Activated naive CD8-positive, alpha-beta T cell treated with anti-CD3 and anti-CD28 coated beads, Interleukin-2, amount 50 U/mL, for 16 hours (primary cell): Measurements from ENCODE around the gene GPATCH3.
"Not testable (repeated sequence)": the region's sequence is repeated elsewhere in the genome, so short reads cannot be mapped to it uniquely, and the experiment has no call there.

Source experiments
- DNase-seq: peaks from one replicate; pipeline ENCODE4 v3.0.0-alpha.2; 2020; ENCODE audit warnings: low read depth, low spot score

The GPATCH3 gene, protein sequence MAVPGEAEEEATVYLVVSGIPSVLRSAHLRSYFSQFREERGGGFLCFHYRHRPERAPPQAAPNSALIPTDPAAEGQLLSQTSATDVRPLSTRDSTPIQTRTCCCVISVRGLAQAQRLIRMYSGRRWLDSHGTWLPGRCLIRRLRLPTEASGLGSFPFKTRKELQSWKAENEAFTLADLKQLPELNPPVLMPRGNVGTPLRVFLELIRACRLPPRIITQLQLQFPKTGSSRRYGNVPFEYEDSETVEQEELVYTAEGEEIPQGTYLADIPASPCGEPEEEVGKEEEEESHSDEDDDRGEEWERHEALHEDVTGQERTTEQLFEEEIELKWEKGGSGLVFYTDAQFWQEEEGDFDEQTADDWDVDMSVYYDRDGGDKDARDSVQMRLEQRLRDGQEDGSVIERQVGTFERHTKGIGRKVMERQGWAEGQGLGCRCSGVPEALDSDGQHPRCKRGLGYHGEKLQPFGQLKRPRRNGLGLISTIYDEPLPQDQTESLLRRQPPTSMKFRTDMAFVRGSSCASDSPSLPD

GRCh38 chr1:26900001-26900814, at the start of gene GPATCH3:
GPATCH3 (minus strand) TSS chr1:26900467; CDS start chr1:26900442, 25 bp downstream.
- peak; percentile 77 for DNase-seq

GRCh38 chr1:26949926-26950319, 49.7 kb upstream of the GPATCH3 start:
- no peak for DNase-seq

DNA sequence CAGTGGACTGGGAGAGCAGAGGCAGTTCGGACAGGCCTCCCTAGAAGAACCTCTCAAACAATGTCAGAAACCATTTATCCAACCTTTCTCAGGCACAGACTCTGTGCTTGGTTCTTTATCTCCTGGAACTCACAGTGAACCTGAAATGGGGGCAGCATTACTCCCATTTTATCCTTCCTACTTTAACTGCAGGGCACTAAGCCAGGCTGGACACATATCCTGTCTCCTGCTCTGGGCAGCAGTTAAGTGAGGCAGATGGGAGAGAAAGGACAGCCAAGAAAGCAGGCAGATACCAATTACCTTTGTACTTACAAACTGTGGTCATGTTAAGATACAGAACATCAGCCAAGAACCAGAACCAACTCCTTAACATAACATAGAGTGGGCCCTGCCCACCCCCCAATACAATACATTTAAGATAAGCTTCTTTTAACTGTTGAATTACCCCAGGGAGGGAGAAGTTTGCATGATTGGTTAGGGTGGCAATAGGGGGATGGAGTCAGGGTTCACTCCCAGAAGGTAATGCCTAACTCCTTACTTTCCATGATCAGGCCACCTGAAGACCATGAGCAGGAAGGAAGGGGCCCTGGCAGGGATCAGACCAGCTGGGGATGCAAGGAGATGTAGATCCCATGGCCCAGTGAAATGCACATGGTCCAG, 49.1 kb upstream of the GPATCH3 start:
- DNase-seq: no peak

DNA sequence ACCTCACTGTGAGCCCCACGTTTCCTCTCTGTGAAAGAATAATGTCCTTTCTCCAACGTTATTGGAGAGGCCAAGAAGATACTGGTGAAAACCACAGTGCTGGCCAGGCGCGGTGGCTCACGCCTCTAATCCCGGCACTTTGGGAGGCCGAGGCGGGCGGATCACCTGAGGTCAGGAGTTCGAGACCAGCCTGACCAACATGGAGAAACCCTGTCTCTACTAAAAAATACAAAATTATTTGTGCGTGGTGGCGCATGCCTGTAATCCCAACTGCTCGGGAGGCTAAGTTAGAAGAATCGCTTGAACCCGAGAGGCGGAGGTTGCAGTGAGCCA, 48.4 kb upstream of the GPATCH3 start:
- DNase-seq: not testable (repeated sequence)

- DNase-seq: no peak
Measured at GRCh38 chr1:26946270-26946669, 46.0 kb upstream of the GPATCH3 start.

DNA sequence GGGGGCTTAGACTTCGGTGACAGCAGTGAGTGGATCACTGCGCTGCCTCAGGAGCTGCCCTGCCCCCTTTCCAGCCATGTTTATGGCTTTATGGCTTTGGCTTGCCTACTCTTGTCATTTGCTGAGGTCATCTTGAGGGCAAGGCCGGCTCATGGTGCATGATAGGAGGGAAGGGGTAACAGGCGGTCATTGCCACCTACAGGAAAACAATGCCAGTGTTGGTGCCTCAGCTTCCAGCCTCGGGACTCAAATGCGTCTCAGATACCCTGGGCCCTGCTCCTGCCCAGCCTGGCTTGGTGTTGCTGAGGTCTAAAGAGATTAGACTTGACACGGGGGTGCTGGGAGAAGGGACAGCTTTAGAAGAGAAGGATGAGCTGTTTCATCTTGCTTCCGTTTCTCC, 45.5 kb upstream of the GPATCH3 start:
- no peak for DNase-seq

DNA sequence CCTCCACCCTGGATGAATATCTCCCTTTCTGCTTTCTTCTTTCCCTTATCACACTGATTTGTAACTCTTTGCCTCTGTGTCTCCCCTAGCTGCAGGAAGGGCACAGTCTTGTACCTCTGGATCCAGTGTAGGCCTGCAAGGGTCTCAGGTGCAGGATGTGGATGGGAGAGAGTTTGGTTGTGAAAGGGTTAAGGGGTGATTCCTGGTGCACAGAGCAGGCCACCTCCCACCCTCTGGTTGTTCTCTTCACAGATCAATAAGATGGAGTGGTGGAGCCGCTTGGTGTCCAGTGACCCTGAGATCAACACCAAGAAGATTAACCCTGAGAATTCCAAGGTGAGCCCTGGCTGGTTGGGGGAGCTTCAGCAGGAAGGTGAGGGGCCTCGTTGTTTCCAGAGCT, 44.9 kb upstream of the GPATCH3 start:
- no peak for DNase-seq

GRCh38 chr1:26942656-26943055, 42.4 kb upstream of the GPATCH3 start:
- no peak for DNase-seq

DNA sequence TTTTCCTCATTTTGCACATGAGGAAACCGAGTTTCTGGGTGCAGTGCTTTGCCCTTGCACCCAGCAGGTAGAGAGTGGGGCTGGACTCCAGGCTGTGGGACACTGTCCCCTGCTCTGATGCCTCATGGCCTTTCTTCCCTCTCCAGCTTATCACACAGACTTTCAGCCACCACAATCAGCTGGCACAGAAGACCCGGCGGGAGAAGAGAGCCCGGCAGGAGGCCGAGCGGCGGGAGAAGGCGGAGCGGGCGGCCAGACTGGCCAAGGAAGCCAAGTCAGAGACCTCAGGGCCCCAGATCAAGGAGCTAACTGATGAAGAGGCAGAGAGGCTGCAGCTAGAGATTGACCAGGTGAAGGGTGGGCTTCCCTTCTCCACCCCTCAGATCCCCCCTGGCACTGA, 41.0 kb upstream of the GPATCH3 start:
- no peak for DNase-seq

DNA sequence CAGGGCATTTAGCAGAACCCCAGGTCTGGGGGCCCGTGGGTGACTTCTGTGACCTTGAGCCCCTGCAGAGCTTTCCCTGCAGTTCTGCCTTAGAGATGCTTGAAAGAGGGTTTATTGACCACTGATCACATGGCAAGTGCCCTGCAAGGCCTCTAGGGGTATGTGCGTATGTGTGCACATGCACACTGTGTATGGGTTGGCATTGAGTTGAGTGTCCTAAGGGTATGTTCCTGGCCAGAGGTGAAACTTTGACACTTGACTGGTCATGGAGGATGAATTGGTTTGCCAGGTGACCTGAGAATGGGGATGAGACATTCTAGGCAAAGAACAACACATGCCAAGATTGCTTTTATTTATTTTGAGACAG, 38.4 kb upstream of the GPATCH3 start:
- no peak for DNase-seq

DNA sequence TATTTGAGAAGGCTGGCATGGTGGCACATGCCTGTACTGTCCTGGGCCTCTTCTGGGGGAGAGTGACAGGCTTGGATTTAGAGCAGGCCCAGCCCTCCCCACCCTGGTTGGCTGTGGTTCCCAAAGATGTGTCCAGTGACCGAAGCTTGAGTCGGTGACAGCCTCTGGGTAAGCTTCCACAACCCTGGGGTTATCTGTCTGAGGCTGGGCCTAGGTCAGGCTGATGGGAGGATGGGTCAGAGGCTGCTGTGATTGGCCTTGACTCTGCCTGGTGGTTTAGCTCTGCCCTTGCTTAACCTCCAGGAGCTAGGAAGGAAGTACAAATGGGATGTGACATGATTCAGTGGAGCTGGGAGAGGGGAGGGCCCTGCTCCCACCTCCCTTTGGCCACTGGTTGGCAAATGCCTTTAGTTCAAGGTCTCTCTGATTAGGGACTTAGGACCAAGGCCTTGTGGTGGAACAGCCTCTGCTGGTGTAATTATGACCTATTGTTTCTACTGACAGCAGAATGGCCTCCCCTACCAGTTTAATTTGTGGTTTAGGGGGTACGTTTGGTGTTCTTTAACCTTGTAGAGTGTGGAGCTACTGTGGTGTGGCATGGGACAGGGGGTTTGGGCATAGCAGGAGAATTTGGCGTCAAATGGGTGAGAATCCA, 37.9 kb upstream of the GPATCH3 start:
- no peak for DNase-seq

- no peak for DNase-seq
Measured at GRCh38 chr1:26936823-26937222, 36.6 kb upstream of the GPATCH3 start.

DNA sequence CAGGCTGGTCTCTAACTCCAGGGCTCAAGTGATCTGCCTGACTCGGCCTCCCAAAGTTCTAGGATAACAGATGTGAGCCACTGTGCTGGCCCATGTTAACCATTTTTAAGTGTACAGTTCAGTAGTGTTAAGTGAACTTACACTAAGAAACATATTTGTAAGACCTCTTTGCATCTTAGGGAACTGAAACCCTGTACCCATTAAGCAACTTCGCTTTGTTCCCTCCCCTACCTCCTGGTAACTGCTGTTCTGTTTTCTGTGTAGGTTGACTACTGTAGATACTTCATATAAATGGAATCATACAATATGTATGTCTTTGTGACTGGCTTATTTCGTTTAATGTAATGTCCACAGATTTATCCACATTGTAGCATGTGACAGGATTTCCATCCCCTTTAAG, 32.3 kb upstream of the GPATCH3 start:
- DNase-seq: no peak

- no peak for DNase-seq
Measured at GRCh38 chr1:26923711-26924110, 23.4 kb upstream of the GPATCH3 start.

DNA sequence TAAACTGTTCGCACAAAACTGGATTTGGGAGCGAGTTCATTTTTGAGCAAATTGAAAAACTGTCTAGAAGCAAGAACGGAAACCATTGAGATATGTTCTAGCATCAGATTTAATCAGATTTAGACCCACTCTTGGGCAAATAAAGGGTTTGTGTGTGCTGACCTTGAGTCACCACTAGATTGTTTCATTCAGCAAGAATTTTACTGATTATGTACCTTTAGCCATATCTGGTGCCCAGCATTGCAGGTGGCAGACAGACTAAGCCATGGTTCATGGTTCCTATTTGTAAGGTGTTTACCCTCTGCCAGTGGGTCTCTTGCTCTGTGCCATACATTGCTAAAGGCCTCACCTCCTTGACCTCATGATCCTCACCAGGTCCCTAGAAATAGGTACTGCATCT, 22.6 kb upstream of the GPATCH3 start:
- no peak for DNase-seq

GRCh38 chr1:26922431-26922729, 22.1 kb upstream of the GPATCH3 start:
- DNase-seq: no peak

DNA sequence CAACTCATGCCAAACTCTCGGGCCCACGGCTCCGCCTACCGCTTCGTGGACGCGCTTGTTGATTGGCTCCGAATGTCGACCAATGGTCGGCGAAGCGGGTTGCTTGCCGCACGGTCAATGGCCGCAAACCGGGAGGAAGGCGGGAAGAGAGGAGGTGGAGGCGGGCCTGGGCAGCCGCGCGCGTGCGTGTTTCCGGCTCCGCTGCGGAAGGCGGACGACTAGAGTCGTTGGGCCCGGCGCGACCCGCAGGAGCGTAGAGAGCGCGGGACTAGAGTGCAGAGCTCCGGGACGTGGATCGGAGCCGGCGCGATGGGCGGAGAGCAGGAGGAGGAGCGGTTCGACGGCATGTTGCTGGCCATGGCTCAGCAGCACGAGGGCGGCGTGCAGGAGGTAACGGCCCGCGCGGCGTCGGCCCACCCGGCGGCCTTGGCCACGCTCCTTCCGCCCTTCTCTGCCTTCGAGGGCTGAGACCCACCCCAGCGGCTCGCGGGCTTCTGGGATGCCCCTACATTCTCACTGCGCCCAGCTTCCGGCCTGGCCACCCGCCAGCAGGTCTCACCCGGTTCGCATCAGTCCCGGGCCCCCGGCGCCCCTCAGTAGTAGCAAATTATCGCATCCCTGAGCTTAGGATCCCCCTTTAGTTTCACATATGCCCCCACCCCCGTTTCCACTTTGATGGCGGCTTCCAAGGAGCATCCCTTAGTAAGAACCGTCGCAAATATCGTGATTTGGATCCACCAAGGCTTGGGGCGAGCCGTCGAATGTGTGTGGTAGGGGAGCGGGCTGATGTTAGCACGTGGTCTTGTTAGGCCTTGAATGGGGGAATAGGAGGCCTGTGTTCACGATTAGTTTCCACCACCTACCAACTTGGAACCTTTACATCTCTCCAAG, 21.5 kb upstream of the GPATCH3 start, which contains the start of gene NUDC:
NUDC (plus strand) TSS at position 204 of the 891 bp plus-strand sequence; CDS start at position 310, 106 bp downstream.
- DNase-seq: peak; percentile 94

- DNase-seq: no peak
Measured at GRCh38 chr1:26921126-26921539, 20.9 kb upstream of the GPATCH3 start.

DNA sequence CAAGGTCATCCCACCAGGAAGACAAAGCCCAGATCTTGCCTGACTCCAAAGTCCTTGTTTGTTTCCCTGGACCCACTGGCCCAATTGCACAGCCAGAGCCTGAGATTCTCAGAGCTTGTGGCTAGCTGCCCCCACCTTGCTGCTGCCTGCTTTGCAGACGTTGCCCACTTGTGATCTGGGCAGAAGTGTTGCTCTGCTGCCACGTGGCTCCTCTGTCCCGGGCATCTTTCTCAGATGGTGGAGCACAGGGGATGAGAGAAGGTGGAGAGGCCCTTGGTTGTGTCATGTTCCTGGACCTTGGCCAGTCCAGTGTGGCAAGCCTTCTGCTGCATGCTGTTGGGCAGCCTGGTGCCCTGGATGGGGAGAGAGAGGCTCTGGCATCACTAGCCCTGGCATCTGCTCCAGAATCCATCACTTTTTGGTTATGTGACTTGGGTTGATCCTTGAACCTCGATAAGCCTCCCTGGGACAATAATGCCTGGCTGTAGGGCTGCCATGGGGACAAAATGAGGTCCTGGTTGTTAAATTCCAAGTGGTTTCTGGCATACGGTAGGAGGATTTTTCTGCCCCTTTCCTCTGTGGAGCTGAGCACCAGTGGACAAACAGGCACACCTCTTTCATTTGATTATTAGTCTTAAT, 15.1 kb upstream of the GPATCH3 start:
- DNase-seq: no peak
